Measurements from ENCODE around the gene ASF1B.

ASF1B gene

DNA sequence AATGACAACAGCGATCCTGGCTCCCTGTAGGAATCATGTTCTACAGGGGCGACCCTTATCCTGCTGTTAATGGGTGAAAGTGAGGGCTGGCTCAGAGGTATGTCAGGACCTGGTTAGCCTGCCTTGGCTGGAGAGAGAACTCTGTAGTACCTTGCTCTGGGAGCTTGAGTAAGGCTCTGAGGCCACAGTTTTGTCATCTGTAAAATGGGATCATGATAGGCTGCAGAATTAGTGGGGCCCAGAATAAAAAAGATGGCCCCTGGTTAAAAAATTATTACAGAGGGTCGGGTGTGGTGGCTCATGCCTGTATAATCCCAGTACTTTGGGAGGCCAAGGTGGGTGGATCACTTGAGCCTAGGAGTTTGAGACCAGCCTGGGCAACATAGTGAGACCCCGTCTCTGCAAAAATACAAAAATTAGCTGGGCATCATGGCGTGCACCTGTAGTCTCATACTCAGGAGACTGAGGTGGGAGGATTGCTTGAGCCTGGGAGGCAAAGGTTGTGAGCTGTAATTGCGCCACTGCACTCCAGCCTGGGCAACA lies 35.3 kb downstream of the ASF1B start:
- TF ChIP-seq CTCF (conservative IDR thresholded peaks at IDR 0.05; ENCODE audit: low read depth, low read length): no peak
- H3K4me3 ChIP-seq (ENCODE audit: low read length): no peak overlapping the region
- no peak for DNase-seq (ENCODE audit: low read depth)

DNA sequence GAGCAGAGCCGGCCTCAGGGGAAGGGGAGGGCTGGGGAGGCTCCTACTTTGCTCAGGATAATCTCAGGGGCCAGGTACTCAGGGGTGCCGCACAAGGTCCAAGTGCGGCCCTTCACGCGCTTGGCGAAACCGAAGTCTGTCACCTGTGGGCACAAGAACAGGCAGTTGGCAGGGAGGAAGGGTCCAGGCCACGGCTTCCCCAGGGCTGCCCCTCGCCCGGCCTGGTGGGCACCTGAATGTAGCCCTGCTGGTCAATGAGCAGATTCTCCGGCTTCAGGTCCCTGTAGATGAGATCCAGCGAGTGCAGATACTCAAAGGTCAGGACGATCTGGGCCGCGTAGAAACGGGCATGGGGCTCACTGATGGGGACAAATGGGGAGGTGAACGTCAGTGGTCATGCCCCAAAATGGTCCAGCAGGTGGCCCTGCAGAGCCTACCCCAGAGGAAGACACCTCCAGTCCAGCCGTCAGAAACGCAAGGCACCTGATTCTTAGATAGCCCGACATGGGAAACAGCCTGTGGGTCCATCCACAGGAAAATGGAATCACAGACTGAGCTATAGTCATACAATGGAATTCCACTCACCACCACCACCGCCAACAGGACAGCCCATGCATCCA lies 38.7 kb downstream of the ASF1B start:
- DNase-seq (ENCODE audit: low read depth): no peak
- no peak overlapping the region for H3K4me3 ChIP-seq (ENCODE audit: low read length)
- TF ChIP-seq CTCF (conservative IDR thresholded peaks at IDR 0.05; ENCODE audit: low read depth, low read length): peak; percentile 22

DNA sequence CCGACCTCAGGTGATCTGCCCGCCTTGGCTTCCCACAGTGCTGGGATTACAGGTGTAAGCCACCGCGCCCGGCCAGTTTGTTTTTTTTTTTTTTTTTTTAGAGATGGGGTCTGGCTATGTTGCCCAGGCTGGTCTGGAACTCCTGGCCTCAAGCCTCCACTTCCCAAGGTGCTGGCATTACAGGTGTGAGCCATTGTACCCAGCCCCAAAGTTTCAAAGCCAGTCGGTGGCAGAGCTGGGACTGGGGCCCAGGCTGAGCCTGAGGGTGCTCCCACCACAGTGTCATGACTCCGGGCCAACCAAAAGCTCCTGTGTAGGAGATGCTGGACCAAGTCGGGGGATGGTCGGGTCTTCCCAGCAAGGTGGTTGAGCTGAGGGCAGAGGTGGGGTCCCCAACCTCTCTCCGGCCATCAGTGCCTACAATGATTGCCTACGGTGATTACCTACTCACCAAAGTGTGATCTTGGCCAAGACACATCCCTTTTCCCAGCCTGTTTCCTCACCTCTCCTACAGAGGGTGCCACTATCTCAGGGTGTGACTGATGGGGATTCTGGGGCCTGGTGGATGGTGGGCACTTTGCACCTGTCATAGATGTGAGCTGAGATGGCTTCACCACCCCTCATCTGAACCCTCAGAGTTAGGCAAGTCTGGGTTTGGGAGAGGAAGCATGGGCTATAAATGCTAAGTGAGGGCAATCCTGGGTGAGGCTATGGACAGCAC lies 40.0 kb downstream of the ASF1B start:
- H3K4me3 ChIP-seq (ENCODE audit: low read length): no peak overlapping the region
- TF ChIP-seq CTCF (conservative IDR thresholded peaks at IDR 0.05; ENCODE audit: low read depth, low read length): peak; percentile 22
- no peak for DNase-seq (ENCODE audit: low read depth)

GRCh38 chr19:14094854-14095253 lies 41.5 kb downstream of the ASF1B start:
- no peak for TF ChIP-seq CTCF (conservative IDR thresholded peaks at IDR 0.05; ENCODE audit: low read depth, low read length)
- DNase-seq (ENCODE audit: low read depth): no peak
- H3K4me3 ChIP-seq (ENCODE audit: low read length): no peak overlapping the region

GRCh38 chr19:14093117-14093823 lies 43.1 kb downstream of the ASF1B start:
- no peak for TF ChIP-seq CTCF (conservative IDR thresholded peaks at IDR 0.05; ENCODE audit: low read depth, low read length)
- no peak for DNase-seq (ENCODE audit: low read depth)
- H3K4me3 ChIP-seq (ENCODE audit: low read length): no peak overlapping the region

DNA sequence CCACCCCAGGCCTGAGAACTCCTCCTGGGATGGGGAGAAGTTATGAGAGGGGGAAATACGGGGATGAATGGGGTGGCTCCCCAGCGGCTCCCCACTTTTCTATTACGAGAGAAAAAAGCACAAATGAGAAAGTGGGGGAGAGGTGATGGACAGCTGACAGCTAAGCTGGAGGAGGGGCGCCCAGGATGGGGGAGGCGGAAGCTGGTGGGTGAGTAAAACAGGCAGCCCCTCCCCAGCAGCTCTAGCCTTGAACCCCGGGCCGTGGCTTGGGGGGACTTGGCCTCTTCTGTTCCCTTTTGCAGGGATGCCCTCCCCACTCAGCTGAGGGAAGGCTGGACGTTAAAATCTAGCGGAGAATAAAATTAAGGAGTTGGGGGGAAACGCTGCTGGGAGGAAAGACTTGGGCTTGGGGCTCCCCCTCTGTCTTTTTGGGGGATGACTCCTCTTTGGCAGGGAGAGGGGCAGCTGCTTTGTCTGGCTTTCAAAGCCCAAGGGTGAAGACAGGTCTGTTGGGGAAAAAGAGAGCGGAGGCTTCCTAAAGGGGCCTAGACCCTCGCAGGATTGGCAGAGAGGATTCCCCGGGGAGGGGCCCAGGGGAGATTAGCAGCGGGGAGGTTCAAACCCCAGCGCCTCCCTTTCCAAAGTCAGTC lies 44.5 kb downstream of the ASF1B start:
- peak overlapping the region; percentile 80 for H3K4me3 ChIP-seq (ENCODE audit: low read length)
- DNase-seq (ENCODE audit: low read depth): no peak
- no peak for TF ChIP-seq CTCF (conservative IDR thresholded peaks at IDR 0.05; ENCODE audit: low read depth, low read length)

All from retinal pigment epithelial cell (primary cell).